Measurements from ENCODE around the gene OAT.
"Not testable (repeated sequence)": the region's sequence is repeated elsewhere in the genome, so short reads cannot be mapped to it uniquely, and the experiment has no call there.

The OAT gene

GRCh38 chr10:124375691-124376090, 43.0 kb downstream of the OAT start:
- no peak for DNase-seq

GRCh38 chr10:124375353-124375614, 43.4 kb downstream of the OAT start:
- no peak for DNase-seq

- no peak for DNase-seq
These were observed 44.0 kb downstream of the OAT start for GRCh38 chr10:124374535-124375352.

- no peak for DNase-seq
These were observed 45.8 kb downstream of the OAT start for GRCh38 chr10:124372899-124373298.

- no peak for DNase-seq
These were observed 48.3 kb downstream of the OAT start for GRCh38 chr10:124370426-124370825.

- no peak for DNase-seq
These were observed 48.7 kb downstream of the OAT start for GRCh38 chr10:124369986-124370385.

GRCh38 chr10:124369533-124369932, 49.2 kb downstream of the OAT start:
- DNase-seq = not testable (repeated sequence)

GRCh38 chr10:124369066-124369465, 49.7 kb downstream of the OAT start:
- DNase-seq = no peak

GRCh38 chr10:124367936-124368335, 50.8 kb downstream of the OAT start:
- DNase-seq = no peak

GRCh38 chr10:124367414-124367813, 51.3 kb downstream of the OAT start:
- no peak for DNase-seq

GRCh38 chr10:124366825-124367224, 51.9 kb downstream of the OAT start:
- DNase-seq = no peak

GRCh38 chr10:124366343-124366742, 52.4 kb downstream of the OAT start:
- no peak for DNase-seq

- no peak for DNase-seq
These were observed 54.0 kb downstream of the OAT start for GRCh38 chr10:124364674-124365073.

GRCh38 chr10:124362568-124362967, 56.2 kb downstream of the OAT start:
- no peak for DNase-seq

- no peak for DNase-seq
These were observed 59.3 kb downstream of the OAT start for GRCh38 chr10:124359336-124359832.

- no peak for DNase-seq
These were observed 61.2 kb downstream of the OAT start for GRCh38 chr10:124357561-124357885.

GRCh38 chr10:124356701-124357560, 61.8 kb downstream of the OAT start:
- DNase-seq = no peak

GRCh38 chr10:124354411-124355382, 64.0 kb downstream of the OAT start:
- DNase-seq = peak; percentile 17

GRCh38 chr10:124353896-124354295, 64.8 kb downstream of the OAT start:
- DNase-seq = no peak

GRCh38 chr10:124353091-124353815, 65.5 kb downstream of the OAT start:
- no peak for DNase-seq

- no peak for DNase-seq
These were observed 67.1 kb downstream of the OAT start for GRCh38 chr10:124351481-124352220.

GRCh38 chr10:124350806-124351205, 67.9 kb downstream of the OAT start:
- no peak for DNase-seq

Data from CD4-positive, alpha-beta T cell treated with Interleukin-4 for 4 hours (primary cell).